ENCODE measurements around the gene CDH16.

DNA sequence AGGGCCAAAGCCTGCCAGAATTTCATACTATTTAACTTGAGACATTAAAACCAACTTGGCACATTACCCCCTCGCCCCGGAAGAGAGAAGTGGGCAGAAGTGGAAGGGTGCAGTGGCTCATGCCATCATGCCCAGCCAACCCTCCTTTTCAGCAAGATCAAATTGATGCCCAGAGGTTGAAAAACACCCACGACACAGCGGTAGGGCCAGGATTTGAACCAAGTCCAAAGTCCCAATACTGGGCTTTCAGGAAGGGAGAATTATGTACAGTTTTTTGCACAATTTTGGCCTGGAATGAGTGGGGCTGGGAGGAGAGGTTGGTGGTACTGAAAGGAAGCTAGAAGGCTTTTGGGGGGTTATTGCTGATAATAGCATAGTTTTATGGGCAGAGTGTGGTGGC is 27.3 kb downstream of the CDH16 start:
- TF ChIP-seq, protein P1, sequence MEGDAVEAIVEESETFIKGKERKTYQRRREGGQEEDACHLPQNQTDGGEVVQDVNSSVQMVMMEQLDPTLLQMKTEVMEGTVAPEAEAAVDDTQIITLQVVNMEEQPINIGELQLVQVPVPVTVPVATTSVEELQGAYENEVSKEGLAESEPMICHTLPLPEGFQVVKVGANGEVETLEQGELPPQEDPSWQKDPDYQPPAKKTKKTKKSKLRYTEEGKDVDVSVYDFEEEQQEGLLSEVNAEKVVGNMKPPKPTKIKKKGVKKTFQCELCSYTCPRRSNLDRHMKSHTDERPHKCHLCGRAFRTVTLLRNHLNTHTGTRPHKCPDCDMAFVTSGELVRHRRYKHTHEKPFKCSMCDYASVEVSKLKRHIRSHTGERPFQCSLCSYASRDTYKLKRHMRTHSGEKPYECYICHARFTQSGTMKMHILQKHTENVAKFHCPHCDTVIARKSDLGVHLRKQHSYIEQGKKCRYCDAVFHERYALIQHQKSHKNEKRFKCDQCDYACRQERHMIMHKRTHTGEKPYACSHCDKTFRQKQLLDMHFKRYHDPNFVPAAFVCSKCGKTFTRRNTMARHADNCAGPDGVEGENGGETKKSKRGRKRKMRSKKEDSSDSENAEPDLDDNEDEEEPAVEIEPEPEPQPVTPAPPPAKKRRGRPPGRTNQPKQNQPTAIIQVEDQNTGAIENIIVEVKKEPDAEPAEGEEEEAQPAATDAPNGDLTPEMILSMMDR (IDR thresholded peaks at IDR 0.05; ENCODE audit: low read depth, low read length), result no peak
- no peak for TF ChIP-seq EZH2phosphoT487 (IDR thresholded peaks at IDR 0.05; ENCODE audit: low read depth)
